ENCODE results near the gene ZNF740.
"Not testable (repeated sequence)": the region's sequence is repeated elsewhere in the genome, so short reads cannot be mapped to it uniquely, and the experiment has no call there.

The ZNF740 gene

GRCh38 chr12:53172352-53172751 is 8.2 kb upstream of the ZNF740 start:
- no peak for DNase-seq (ENCODE audit: low read depth in 1 of 2, low spot score in 1 of 2)

- DNase-seq (ENCODE audit: low read depth in 1 of 2, low spot score in 1 of 2), result no peak
Measured at GRCh38 chr12:53173085-53173715, 7.3 kb upstream of the ZNF740 start.

- no peak for DNase-seq (ENCODE audit: low read depth in 1 of 2, low spot score in 1 of 2)
Measured at GRCh38 chr12:53174881-53175491, 5.5 kb upstream of the ZNF740 start.

- DNase-seq (ENCODE audit: low read depth in 1 of 2, low spot score in 1 of 2), result no peak
Measured at GRCh38 chr12:53176750-53177149, 3.8 kb upstream of the ZNF740 start.

- not testable (repeated sequence) for DNase-seq (ENCODE audit: low read depth in 1 of 2, low spot score in 1 of 2)
Measured at GRCh38 chr12:53177447-53177846, 3.1 kb upstream of the ZNF740 start.

- not testable (repeated sequence) for DNase-seq (ENCODE audit: low read depth in 1 of 2, low spot score in 1 of 2)
Measured at GRCh38 chr12:53178803-53179202, 1.7 kb upstream of the ZNF740 start.

- DNase-seq (ENCODE audit: low read depth in 1 of 2, low spot score in 1 of 2), result no peak
Measured at GRCh38 chr12:53179687-53180219, 769 bp upstream of the ZNF740 start.

- DNase-seq (ENCODE audit: low read depth in 1 of 2, low spot score in 1 of 2), result peak; percentile 56 to 70
Measured at GRCh38 chr12:53180931-53181645, 566 bp downstream of the ZNF740 start.

GRCh38 chr12:53181935-53182334 is 1.4 kb downstream of the ZNF740 start:
- no peak for DNase-seq (ENCODE audit: low read depth in 1 of 2, low spot score in 1 of 2)

GRCh38 chr12:53182903-53183302 is 2.4 kb downstream of the ZNF740 start:
- no peak for DNase-seq (ENCODE audit: low read depth in 1 of 2, low spot score in 1 of 2)

GRCh38 chr12:53184828-53185227 is 4.3 kb downstream of the ZNF740 start:
- no peak for DNase-seq (ENCODE audit: low read depth in 1 of 2, low spot score in 1 of 2)

- DNase-seq (ENCODE audit: low read depth in 1 of 2, low spot score in 1 of 2), result no peak
Measured at GRCh38 chr12:53185582-53186153, 5.1 kb downstream of the ZNF740 start.

- DNase-seq (ENCODE audit: low read depth in 1 of 2, low spot score in 1 of 2), result no peak
Measured at GRCh38 chr12:53186745-53187144, 6.2 kb downstream of the ZNF740 start.

GRCh38 chr12:53187145-53187899 is 6.8 kb downstream of the ZNF740 start:
- DNase-seq (ENCODE audit: low read depth in 1 of 2, low spot score in 1 of 2), result no peak

- no peak for DNase-seq (ENCODE audit: low read depth in 1 of 2, low spot score in 1 of 2)
Measured at GRCh38 chr12:53190108-53190729, 9.7 kb downstream of the ZNF740 start.

GRCh38 chr12:53191096-53191884 is 10.8 kb downstream of the ZNF740 start:
- DNase-seq (ENCODE audit: low read depth in 1 of 2, low spot score in 1 of 2), result no peak

GRCh38 chr12:53191885-53192530 is 11.5 kb downstream of the ZNF740 start:
- no peak for DNase-seq (ENCODE audit: low read depth in 1 of 2, low spot score in 1 of 2)

- DNase-seq (ENCODE audit: low read depth in 1 of 2, low spot score in 1 of 2), result no peak
Measured at GRCh38 chr12:53192531-53193021, 12.1 kb downstream of the ZNF740 start.

- no peak for DNase-seq (ENCODE audit: low read depth in 1 of 2, low spot score in 1 of 2)
Measured at GRCh38 chr12:53193040-53193439, 12.5 kb downstream of the ZNF740 start.

All from activated T-helper 1 cell treated with anti-CD3 and anti-CD28 coated beads, Interleukin-2, amount 50 U/mL, for 16 hours (primary cell).